ENCODE measurements around the gene TMEM217.
"Not testable (repeated sequence)": the region's sequence is repeated elsewhere in the genome, so short reads cannot be mapped to it uniquely, and the experiment has no call there.

TMEM217 gene

DNA sequence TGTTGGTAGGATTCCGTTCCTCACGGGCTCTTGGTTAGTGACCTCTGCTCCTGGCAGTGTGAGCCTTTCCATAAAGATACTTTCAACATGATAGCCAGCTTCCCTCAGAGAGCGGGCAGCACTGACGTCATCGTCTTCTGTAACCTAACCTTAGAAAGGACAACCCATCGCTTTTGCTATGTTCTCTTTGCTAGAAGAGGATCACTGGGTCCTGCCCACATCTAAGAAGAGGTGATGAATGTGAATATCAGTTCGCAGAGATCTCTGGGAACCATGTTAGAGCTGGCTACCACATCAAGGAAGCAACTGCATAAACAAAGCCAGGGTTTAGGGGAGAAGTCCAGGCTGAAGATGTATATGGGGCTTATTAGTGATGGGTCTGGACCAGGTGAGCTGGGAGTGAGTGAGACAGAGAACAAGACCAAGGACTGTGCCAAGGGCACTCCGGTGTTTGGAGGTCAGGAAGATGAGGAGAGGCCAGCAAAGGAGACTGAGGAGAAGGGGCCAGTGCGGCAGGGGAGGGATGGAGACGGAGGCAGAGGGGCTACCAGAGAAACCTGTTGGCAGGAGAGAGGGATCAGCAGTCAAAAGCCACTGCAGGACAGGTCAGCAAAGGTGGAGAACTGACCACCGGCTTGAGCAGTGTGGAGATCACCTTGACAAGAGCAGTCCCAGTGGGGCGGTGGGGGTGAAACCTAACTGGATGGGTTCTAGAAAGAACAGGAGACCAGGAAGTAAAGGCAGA lies 48.3 kb downstream of the TMEM217 start:
- DNase-seq, result peak; percentile 55 to 73

- no peak for DNase-seq
Measured at GRCh38 chr6:37208793-37209192, 49.2 kb downstream of the TMEM217 start.

DNA sequence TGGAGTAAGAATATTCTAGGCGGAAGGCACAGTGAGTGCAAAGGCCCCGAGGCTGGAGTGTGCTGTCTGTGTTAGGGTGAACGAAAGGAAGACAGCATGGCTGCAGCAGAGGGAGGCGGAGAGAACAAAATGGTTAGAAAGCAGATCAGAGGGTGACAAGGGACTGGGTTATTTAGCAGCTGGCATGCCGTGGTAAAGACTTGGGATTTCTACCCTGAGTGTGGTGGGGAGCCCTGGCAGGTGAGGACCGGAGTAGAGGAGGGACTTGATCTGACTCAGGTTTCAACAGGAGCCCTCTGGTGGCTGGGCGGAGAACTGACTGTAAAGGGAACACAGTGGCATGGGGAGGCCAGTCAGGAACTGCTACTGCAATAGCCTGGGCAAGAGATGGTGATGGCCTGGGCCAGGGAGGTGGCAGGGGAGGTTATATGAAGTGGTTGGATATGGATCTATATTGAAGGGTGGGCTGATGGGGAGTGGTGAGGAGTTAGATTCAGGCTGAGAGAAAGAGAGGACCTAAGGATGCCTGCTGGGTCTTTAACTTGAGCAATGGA lies 50.0 kb downstream of the TMEM217 start:
- peak; percentile 89 to 92 for DNase-seq

DNA sequence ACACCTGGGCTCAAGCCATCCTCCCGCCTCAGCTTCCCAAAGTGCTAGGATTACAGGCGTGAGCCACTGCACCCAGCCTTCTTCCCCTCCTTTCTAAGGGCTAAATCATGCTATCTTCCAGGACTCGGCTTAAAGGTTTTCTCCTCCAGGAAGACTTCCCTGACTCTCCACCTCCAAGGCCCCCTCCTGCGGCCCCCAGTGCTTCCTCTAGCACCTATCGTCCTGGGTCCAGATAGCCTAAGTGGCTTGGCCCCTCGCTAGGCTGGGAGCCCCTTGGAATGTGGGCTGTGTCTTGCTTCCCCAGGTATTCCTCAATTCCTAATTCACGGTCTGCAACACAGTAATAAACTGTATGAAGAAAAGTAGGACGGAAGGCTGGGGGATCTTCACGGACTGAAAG lies 51.3 kb downstream of the TMEM217 start:
- DNase-seq, result no peak

GRCh38 chr6:37205997-37206340 lies 52.0 kb downstream of the TMEM217 start:
- no peak for DNase-seq

DNA sequence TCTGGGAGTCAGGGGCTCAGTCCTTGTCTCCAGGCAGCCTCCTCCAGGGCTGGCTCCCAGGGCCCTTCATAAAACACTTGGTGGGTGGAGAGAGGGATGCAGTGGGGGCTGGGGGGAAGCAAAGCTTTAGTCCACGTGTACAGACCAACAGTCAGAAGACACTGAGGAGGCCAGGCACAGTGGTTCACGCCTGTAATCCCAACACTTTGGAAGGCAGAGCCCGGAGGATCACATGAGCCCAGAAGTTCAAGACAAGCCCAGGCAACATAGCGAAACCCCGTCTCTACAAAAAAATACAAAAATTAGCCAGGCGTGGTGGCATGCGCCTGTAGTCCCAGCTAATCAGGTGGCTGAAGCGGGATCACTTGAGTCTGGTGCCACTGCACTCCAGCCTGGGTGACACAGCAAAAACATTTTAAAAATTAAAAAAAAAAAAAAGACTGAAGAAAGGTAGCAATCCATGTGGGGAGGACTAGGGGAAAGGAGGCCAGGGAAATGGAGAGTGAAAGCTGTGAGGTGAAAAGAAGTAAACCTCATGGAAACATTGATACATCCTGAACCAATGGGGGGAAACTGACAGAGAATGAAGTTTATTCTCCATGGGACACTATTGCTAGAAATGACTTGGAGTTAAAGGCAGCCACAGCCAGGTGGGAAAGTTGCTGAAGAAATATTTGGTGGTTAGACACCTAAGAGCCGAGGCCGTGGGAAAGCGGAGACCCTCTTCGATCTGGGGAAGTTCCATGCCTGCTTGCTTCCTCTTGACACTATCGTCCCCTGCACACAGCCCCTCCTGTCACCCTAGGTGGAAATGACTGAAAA lies 52.6 kb downstream of the TMEM217 start:
- no peak for DNase-seq

DNA sequence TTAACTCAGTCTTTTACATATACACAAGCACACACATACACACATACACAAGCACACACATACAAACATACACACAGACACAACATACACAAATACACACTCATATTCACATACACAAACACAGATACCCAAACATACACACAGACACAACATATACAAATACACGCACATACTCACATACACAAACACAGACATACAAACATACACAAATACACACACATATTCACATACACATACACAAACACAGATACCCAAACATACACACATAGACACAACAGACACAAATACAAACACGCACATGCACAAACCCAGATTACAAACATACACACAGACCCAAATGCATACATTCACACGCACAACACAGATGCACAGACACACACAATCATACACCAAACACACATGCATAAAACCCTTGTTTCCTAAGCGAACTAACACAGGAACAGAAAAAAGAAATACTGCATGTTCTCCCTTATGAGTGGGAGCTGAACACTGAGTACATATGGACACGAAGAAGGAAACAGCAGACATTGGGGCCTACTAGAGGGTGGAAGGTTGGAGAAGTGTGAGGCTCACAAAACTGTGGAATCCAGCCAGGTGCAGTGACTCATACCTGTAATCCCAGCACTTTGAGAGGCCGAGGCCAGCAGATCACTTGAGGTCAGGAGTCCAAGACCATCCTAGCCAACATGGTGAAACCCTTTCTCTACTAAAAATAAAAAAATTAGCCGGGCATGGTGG lies 53.8 kb downstream of the TMEM217 start:
- no peak for DNase-seq

- no peak for DNase-seq
Measured at GRCh38 chr6:37202788-37203491, 55.0 kb downstream of the TMEM217 start.

DNA sequence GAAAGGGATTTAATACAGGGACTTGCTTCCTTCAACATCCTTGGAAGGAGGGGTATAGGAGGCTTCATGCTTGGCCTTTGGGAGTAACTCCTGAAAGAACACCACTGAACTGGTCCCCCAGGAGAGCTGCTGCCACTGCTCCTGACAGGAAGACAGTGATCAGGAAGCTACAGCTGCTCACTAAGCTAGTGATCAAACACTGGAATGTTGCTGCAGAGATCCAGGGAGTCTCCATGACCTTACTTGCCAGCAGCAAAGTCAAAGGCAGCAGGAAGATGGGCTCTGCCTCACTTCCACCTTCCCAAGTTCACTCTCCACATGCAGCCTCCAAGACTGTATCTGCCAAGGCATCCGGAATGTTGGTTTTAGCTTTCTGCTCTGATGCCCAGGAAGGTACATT lies 56.2 kb downstream of the TMEM217 start:
- DNase-seq, result no peak

- DNase-seq, result no peak
Measured at GRCh38 chr6:37200085-37200484, 57.9 kb downstream of the TMEM217 start.

- not testable (repeated sequence) for DNase-seq
Measured at GRCh38 chr6:37196451-37196850, 61.5 kb downstream of the TMEM217 start.

DNA sequence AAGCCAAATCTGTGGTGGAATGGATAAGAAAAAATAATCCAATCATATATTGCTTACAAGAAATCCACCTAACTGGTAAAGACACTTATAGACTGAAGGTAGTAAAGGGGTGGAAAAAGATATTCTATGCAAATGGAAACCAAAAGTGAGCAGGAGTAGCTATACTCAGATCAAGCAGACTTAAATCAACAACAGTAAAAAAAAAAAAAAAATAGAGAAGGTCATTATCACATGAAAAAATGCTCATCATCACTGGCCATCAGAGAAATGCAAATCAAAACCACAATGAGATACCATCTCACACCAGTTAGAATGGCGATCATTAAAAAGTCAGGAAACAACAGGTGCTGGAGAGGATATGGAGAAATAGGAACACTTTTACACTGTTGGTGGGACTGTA lies 63.1 kb downstream of the TMEM217 start:
- not testable (repeated sequence) for DNase-seq

GRCh38 chr6:37192666-37193065 lies 65.3 kb downstream of the TMEM217 start:
- DNase-seq, result no peak

- DNase-seq, result no peak
Measured at GRCh38 chr6:37190159-37190535, 67.8 kb downstream of the TMEM217 start.

- no peak for DNase-seq
Measured at GRCh38 chr6:37188962-37189510, 68.9 kb downstream of the TMEM217 start.

GRCh38 chr6:37187321-37188022 lies 70.5 kb downstream of the TMEM217 start:
- no peak for DNase-seq

DNA sequence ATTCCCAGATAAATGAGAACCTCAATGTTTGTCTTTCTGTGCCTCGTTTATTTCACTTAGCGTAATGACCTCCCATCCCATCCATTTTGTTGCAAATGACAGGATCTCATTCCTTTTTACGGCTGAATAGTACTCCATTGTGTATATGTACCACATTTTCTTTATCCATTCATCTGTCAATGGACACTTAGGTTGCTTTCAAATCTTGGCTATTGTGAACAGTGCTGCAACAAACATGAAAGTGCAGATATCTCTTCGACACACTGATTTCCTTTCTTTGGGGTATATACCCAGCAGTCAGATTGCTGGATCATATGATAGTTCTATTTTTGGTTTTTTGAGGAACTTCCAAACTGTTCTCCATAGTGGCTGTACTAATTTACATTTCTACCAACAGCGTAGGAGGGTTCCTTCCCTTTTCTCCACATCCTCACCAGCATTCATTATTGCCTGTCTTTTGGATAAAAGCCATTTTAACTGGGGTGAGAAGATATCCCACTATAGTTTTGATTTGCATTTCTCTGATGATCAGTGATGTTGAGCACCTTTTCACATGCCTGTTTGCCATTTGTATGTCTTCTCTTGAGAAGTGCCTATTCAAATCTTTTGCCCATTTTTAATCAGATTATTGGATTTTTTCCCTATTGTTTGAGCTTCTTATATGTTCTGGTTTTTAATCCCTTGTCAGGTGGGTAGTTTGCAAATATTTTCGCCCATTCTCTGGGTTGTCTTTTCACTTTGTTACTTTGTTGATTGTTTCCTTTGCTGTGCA lies 71.8 kb downstream of the TMEM217 start:
- DNase-seq, result not testable (repeated sequence)

DNA sequence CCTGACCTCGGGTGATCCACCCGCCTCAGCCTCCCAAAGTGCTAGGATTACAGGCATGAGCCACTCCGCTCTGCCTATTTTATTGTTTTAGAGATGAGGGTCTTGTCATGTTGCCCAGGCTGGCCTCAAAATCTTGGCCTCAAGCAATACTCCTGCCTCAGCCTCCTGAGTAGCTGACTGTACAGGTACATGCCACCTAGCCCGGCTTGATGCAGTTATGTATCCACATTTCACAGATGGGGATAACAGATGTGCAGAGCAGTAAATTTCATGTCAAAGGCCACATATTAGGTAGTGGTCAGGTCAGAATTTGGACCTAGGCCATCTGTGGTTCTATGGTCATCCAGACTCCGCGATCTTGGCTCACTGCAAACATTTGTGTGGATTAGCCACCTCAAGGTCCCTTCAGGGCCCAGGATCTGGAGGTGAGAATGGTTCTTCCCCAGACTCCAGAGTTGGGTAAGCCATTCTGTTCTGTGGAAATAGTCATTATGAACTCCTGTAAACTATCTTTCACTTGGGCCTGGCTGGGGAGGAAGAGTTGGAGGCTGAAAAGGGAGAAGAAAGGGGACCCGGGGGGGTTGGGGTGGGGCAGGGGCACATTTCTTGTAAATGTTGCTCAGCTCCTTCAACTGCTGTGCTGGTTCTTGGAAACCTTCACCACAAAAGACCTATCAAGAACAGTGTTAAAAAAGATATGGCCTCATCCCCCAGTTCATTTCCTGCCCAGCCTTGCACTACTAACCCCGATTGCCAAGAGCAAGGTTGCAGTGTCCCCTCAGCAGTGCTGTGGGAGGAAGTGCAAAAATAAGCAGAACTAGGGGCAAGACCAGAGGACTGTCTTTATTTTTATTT lies 75.0 kb downstream of the TMEM217 start:
- peak; percentile 76 to 77 for DNase-seq

DNA sequence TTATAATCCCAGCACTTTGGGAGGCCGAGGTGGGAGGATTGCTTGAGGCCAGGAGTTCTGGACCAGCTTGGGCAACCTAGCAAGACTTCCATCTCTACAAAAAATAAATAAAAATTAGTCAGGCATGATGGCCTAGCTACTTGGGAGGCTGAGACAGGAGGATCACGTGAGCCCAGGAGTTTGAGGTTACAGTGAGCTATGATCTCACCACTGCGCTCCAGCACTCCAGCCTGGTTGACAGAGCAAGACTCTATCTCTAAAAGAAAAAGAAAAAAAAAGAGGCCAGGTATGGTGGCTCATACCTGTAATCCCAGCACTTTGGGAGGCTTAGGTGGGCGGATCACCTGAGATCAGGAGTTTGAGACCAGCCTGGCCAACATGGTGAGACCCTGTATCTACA lies 77.3 kb downstream of the TMEM217 start:
- DNase-seq, result not testable (repeated sequence)

DNA sequence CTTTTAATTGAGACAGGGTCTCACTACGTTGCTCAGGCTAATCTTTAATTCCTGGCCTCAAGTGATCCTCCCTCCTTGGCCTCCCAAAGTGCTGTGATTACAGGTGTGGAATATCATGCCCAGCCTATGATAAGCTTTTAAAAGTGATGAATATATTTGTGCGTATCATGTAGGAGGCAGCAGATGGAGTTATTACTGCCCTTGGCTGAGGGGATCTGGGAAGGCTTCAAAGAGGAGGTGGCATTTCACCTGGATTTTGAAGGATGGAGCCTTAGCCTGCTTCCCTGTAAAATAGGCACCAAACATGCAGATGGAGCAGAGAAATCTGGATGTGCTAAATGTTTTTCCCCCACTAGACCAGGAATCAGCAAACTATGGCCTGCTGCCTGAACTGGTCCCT lies 77.9 kb downstream of the TMEM217 start:
- DNase-seq, result no peak

Data from CD4-positive, alpha-beta T cell treated with Interleukin-1 beta for 1 hour (primary cell).